Pancreas (tissue), 10 donors: Measurements from ENCODE around the gene PKP1. TPM values are rescaled to one million over a fixed set of nuclear protein-coding genes. Genes with fewer than 3 reads are reported as not detected.

Source experiments
- ATAC-seq, 4 donors: fragments of 200-7000 bp; cut with Tn5 transposase; one replicate each; pipeline versions ENCODE4 v1.8.0 to v1.9.1; 2020; ENCODE audit warnings: mild to moderate bottlenecking in 4 of 4, moderate library complexity in 4 of 4
- DNase-seq, 6 donors: peaks; one replicate each; pipeline ENCODE4 v3.0.0-alpha.2; 2020
- FAIRE-seq: peaks from 2 replicates; lab custom pipeline; 2012; peaks lifted over from hg19 to GRCh38; lab: Jason Lieb, UNC
- H3K27ac ChIP-seq, 4 donors: fragments of 200-600 bp; sonication (generic); 1 replicate in 3 of 4; 2 replicates in 1 of 4; pipeline versions ENCODE4 v1.5.0 to v1.8.0; 2020
- H3K27me3 ChIP-seq, 4 donors: fragments of 200-600 bp; one replicate each; pipeline ENCODE4 v1.8.0; 2021
- H3K36me3 ChIP-seq, 3 donors: fragments of 200-600 bp; sonication (generic) in 1 of 3; one replicate each; pipeline versions ENCODE4 v1.5.0 to v1.8.0; 2020 to 2021
- H3K4me1 ChIP-seq, 3 donors: fragments of 200-600 bp; one replicate each; pipeline ENCODE4 v1.8.0; 2021
- H3K4me3 ChIP-seq, 4 donors: fragments of 200-600 bp; sonication (generic) in 2 of 4; one replicate each; pipeline versions ENCODE4 v1.5.0 to v1.8.0; 2020 to 2021
- H3K9me3 ChIP-seq, 4 donors: fragments of 200-600 bp; one replicate each; pipeline ENCODE4 v1.8.0; 2021
- CTCF ChIP-seq, 4 donors: fragments of 200-600 bp; sonication (generic) in 3 of 4; IDR thresholded peaks; one replicate each; pipeline versions ENCODE4 v1.5.0 to v1.8.0; 2021; ENCODE audit warnings: antibody characterized with exemption in 4 of 4
- WGBS, 2 donors: extraction: QIAGEN DNeasy Blood & Tissue Kit; methylation state at CpG; one replicate each; pipeline ENCODE4 v1.1.7; 2013; 5-methylcytosine and 5-hydroxymethylcytosine counted together
- intact Hi-C, 3 donors: fragments of 100-400 bp; cut with DNase I; formaldehyde crosslinking; loops; one replicate each; pipeline versions ENCODE4 v1.11.1 to v1.14.2; 2022
- polyA plus RNA-seq, 2 donors: library from polyadenylated mRNA; stranded (reverse); fragments of 200-250 nt; gene quantifications; one replicate each; pipeline ENCODE4 v1.2.3, GENCODE V29; 2013
- total RNA-seq, 6 donors: library from RNA; stranded (reverse); fragmentation: NEBNext Ultra II Directional in 4 of 6; extraction: Animal tissue kit (Norgen Biotek cat#: 25700) in 4 of 6; gene quantifications; one replicate each; pipeline versions ENCODE4 v1.2.1 to v1.2.4, GENCODE V29; 2021 to 2023
- donor health status: healthy with polysubstance abuse.
- donor health status: DM: no; HTN: no; CAD: no; lungs with moderate emphysema.
- donor health status: DM: no; HTN: no; CAD: no.
- donor health status: control.
- donor health status: control.
- donor health status: Bipolar disorder and iron deficiency.
- donor health status: DM: yes; HTN: yes; CAD: no.
- donor health status: DM: no; HTN: no; CAD: no.
- donor health status: DM: no; HTN: no; CAD: no.
- donor health status: DM: yes; HTN: yes; CAD: no.

Gene PKP1
- total and polyA plus RNA-seq, 8 donors, result 0.04 to 0.37 (median 0.12) TPM; not detected in 1

- DNase-seq (peak in 2 of 6 donors; percentile 5 to 12), ATAC-seq (no peak), FAIRE-seq (no peak)
- no peaks in the 10 kb centered on the region for H3K4me1 ChIP-seq
- no peak overlapping the region for H3K27ac ChIP-seq
- no peaks in the 10 kb centered on the region for H3K36me3 ChIP-seq
- H3K27me3 ChIP-seq, result no peaks in the 10 kb centered on the region
- 19 to 22% methylated on average over 7 of the region's 7 CpGs for WGBS, 2 donors
- H3K4me3 ChIP-seq, result no peak overlapping the region
- TF ChIP-seq CTCF (IDR thresholded peaks at IDR 0.05), result no peak
- H3K9me3 ChIP-seq, result no peaks in the 10 kb centered on the region
- intact Hi-C loops, result no loop called here
Observed at GRCh38 chr1:201347498-201348210, 64.3 kb downstream of the PKP1 start.

DNA sequence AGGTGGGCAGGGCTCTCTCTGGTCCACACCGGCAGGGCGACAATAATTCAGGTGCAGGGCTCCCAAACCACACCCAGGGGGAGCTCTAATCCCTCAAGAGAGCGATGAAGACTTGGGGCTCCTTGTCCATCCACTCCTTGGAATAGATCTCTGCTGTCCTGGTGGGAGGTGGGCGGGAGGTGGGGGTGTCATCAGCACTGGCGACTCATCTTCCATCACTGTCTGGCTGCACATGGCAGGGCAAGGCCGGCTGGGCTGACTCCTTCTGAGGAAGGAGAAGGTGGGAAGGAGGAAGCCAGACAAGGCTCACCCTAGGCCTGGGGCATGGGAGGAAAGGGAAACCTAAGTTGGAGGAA lies 64.9 kb downstream of the PKP1 start:
- TF ChIP-seq CTCF (IDR thresholded peaks at IDR 0.05), result peak; percentile 22 to 42 (median 36)
- no peaks in the 10 kb centered on the region for H3K9me3 ChIP-seq
- no peak overlapping the region for H3K27ac ChIP-seq
- peak in 3 of 4 donors; percentile 78 to 87 (median 83) for ATAC-seq
- intact Hi-C loops, result no loop called here
- WGBS, 2 donors, result 13% methylated on average over 6 of the region's 6 CpGs
- no peaks in the 10 kb centered on the region for H3K36me3 ChIP-seq
- no peak for FAIRE-seq
- no peak overlapping the region for H3K4me3 ChIP-seq
- DNase-seq, result peak in 3 of 6 donors; percentile 47 to 63 (median 52)
- H3K27me3 ChIP-seq, result no peaks in the 10 kb centered on the region
- H3K4me1 ChIP-seq, result no peaks in the 10 kb centered on the region

DNA sequence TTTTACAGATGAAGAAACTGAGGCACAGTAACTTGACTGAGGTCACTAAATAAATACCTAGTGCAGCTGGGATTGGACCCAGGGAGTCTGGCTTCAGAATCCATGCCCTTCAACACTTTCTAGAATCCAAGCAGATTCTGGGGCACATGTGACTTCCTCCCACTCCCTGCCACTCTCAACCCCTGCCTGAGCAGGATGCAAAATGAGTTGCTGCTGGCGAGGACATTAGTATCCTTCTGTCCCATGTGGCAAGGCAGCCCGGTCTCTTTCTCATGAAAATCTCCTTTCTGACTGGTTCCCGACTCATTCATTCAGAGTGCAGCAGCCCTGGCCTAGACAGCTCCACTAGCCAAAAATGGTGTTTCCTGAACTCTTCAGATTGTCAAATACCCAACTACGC lies 65.8 kb downstream of the PKP1 start:
- H3K36me3 ChIP-seq, result no peaks in the 10 kb centered on the region
- TF ChIP-seq CTCF (IDR thresholded peaks at IDR 0.05), result no peak
- intact Hi-C loops, result no loop called here
- 73 to 85% methylated on average over 4 of the region's 4 CpGs for WGBS, 2 donors
- FAIRE-seq, result no peak
- no peaks in the 10 kb centered on the region for H3K4me1 ChIP-seq
- no peaks in the 10 kb centered on the region for H3K27me3 ChIP-seq
- no peak for DNase-seq
- H3K4me3 ChIP-seq, result no peak overlapping the region
- ATAC-seq, result no peak
- no peaks in the 10 kb centered on the region for H3K9me3 ChIP-seq
- no peak overlapping the region for H3K27ac ChIP-seq

DNA sequence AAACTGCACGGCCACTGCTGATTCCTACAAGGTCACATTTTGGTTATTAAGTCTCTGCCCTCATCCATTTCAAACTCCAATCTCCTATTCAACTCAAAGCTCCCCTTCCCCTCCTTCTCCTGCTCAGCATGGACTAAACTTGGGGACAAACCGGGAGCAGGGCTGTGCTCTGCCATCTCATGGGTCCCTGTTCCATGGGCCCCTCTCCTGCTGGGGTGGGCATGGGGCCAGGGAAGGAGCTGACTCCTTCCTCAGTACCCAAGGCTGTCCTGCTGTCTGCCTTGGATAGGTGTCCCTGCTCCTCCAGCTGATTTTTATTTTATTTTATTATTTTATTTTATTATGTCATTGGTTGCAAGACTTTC lies 67.0 kb downstream of the PKP1 start:
- intact Hi-C loops, result loop anchor here in 1 of 3 donors (10.0 kb wide), 1 partner anchor 96 kb away; no protein-coding TSS in a partner anchor
- no peaks in the 10 kb centered on the region for H3K27me3 ChIP-seq
- no peak for FAIRE-seq
- peak in 1 of 6 donors; percentile 34 for DNase-seq
- ATAC-seq, result no peak
- no peaks in the 10 kb centered on the region for H3K4me1 ChIP-seq
- no peak overlapping the region for H3K27ac ChIP-seq
- H3K36me3 ChIP-seq, result no peaks in the 10 kb centered on the region
- no peak overlapping the region for H3K4me3 ChIP-seq
- TF ChIP-seq CTCF (IDR thresholded peaks at IDR 0.05), result no peak
- 49 to 56% methylated on average over 2 of the region's 2 CpGs for WGBS, 2 donors
- no peaks in the 10 kb centered on the region for H3K9me3 ChIP-seq

DNA sequence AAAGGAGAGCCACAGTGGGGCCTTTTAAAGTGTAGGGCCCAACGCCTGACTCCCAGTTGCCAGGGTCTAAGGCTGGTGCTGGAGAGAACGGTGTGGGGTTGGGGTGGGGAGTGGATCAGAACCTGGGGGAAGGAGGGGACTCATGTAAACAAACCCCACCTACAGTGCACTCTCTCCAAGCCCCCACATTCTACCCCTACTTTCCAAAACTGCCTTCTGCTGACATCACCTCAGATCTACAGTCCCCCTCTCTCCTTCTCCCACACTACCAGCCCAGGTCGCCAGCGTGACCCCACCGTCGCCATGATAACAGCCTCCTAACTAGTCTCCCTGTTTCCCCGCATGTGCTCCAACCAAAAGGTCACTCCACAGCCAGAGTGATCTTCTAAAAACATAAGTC lies 67.6 kb downstream of the PKP1 start:
- no peaks in the 10 kb centered on the region for H3K9me3 ChIP-seq
- DNase-seq, result peak in 2 of 6 donors; percentile 10 to 14
- H3K27me3 ChIP-seq, result no peaks in the 10 kb centered on the region
- no peak overlapping the region for H3K27ac ChIP-seq
- WGBS, 2 donors, result 75 to 78% methylated on average over 7 of the region's 7 CpGs
- no peak for FAIRE-seq
- intact Hi-C loops, result loop anchor here in 1 of 3 donors (10.0 kb wide), 1 partner anchor 96 kb away; no protein-coding TSS in a partner anchor
- H3K36me3 ChIP-seq, result no peaks in the 10 kb centered on the region
- H3K4me3 ChIP-seq, result no peak overlapping the region
- ATAC-seq, result no peak
- no peaks in the 10 kb centered on the region for H3K4me1 ChIP-seq
- TF ChIP-seq CTCF (IDR thresholded peaks at IDR 0.05), result no peak
